HL-60/S4 treated with retinoic acid at 250 ng/mL for 4 days and 3 days (cell line): ENCODE measurements around the gene PCBD2.
"Not testable (repeated sequence)": the region's sequence is repeated elsewhere in the genome, so short reads cannot be mapped to it uniquely, and the experiment has no call there.

Experiments used
- in situ Hi-C: fragments of 300-500 bp; cut with MboI; formaldehyde crosslinking; loops from 2 replicates; pipeline ENCODE4 v1.7.0; 2022; ENCODE audit warnings: low sequenced_read_pairs

Gene PCBD2

DNA sequence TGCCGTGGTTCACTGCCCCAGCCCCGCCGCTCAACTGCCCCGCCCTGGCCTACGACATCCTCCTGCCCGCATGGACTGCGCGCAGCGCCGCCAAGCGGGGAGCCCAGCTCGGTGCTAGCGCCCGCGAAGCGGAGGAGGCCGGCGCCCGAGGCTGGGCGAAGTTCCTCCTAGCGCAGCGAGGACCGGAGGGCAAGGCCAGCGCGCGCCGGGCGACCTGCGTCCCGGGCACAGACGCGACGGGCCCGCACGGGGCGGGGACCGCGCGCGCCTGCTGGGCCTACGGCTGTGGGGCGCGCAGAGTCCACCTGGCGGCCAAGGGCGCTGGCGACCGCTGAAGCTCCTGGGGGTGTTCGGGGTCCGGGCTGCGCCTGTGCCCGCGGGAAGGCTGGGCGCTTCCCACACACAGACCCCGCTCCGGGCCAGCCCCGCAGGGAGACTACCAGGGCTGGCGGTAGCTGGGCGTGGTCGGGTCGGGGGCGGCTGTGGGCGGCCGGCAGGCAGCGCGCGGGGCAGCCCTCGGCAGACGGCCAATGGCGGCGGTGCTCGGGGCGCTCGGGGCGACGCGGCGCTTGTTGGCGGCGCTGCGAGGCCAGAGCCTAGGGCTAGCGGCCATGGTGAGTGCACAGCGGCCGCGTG is at the start of gene PCBD2:
TSS of gene PCBD2 (plus strand) at position 522 of the 636 bp plus-strand sequence. CDS start at position 531, 9 bp downstream.
- in situ Hi-C loops: no loop called here

GRCh38 chr5:134856465-134856864 is 48.5 kb upstream of the PCBD2 start:
- in situ Hi-C loops: not testable (repeated sequence)

GRCh38 chr5:134857401-134857800 is 47.5 kb upstream of the PCBD2 start:
- in situ Hi-C loops: no loop called here

GRCh38 chr5:134864707-134865106 is 40.2 kb upstream of the PCBD2 start:
- in situ Hi-C loops: no loop called here

DNA sequence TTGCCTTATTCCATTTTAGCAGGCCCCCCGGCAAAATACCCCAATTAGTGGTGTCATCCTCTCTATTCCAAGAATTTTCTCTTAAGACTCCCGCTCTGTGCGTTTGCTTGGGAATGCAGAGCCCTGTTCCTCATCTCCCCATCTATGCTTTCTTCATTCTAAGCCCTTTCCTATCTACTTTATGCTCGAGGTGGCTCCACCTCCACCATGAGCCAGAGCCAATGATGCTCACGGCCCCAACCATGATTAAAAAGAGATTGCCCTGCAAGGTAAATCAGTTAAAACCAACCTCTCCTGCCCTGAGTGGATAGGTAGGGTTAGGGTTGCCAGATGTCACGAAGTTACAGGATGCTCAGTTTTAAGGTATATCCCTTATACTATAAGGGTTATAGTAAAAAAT is 31.4 kb upstream of the PCBD2 start:
- in situ Hi-C loops: no loop called here

GRCh38 chr5:134873987-134874830 is 30.7 kb upstream of the PCBD2 start, which contains the start of gene TXNDC15:
Gene TXNDC15, plus strand, starts transcription at chr5:134874371. Its CDS starts 57 bp downstream, at chr5:134874428.
- in situ Hi-C loops: no loop called here

DNA sequence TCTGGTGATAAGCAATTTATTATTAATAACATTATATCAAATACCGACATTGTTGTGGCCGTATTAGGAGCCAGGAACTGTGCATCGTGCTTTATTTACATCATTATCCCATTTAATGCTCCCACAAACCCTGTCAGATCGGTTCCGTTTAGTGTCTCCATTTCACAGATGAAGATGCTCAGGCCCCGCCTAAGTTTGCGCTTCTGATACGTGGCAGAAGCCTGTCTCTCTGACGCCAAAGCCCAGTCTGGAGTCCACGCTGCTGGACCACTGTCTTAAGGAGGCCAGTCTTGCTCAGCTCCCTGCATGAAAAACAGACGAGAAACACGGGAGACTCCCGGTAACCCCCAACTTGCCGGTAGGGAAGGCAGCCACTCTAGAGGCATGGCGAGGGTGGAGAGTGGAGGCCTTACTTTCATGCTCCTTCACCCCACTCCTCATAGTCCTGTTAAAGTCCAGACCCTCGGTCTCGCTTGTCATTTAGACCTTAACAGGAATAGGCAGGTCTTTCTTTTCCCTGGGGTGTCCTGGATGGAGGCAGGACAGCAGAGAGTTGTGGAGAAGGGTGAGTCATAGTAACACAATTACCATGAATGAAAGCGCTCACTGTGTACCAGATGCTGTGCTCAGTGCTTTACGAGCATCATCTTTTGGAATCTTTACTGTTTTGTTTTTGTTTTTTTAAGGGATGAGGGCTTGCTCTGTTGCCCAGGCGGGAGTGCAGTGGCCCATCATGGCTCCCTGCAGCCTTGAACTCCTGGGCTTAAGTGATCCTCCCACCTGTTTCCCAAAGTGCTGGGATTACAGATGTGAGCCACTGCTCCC is 29.9 kb upstream of the PCBD2 start:
- in situ Hi-C loops: no loop called here

- in situ Hi-C loops: no loop called here
Observed at GRCh38 chr5:134877159-134877558, 27.8 kb upstream of the PCBD2 start.

- in situ Hi-C loops: no loop called here
Observed at GRCh38 chr5:134878403-134878802, 26.5 kb upstream of the PCBD2 start.

- in situ Hi-C loops: no loop called here
Observed at GRCh38 chr5:134879456-134879855, 25.5 kb upstream of the PCBD2 start.

DNA sequence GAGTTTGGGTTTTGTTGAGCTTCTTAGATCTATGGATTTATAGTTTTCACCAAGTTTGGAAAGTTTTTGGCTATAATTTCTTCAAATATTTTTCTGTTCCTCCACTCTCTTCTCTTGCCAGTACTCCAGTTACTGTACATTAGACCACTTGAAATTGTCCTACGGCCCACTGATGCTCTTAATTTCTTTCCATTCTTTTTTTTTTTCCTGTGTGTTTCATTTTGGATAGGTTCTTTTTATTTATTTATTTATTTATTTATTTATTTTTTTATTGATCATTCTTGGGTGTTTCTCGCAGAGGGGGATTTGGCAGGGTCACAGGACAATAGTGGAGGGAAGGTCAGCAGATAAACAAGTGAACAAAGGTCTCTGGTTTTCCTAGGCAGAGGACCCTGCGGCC is 24.0 kb upstream of the PCBD2 start:
- in situ Hi-C loops: not testable (repeated sequence)

- in situ Hi-C loops: not testable (repeated sequence)
Observed at GRCh38 chr5:134881711-134882110, 23.2 kb upstream of the PCBD2 start.

GRCh38 chr5:134887593-134888159 is 17.3 kb upstream of the PCBD2 start:
- in situ Hi-C loops: no loop called here

DNA sequence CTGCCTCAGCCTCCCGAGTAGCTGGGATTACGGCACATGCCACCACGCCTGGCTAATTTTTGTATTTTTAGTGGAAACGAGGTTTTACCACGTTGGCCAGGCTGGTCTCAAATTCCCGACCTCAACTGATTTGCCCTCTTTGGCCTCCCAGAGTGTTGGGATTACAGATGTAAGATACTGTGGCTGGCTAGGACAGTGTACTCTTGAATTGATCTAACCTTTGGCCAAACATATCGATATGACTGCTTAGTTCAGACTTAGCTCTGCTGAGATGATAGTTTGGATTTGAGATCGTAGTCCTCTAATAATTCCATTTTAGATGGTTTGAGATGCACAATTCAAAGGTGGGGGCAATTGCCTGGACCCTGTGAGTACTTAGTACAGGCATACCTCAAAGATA is 15.6 kb upstream of the PCBD2 start:
- in situ Hi-C loops: no loop called here

DNA sequence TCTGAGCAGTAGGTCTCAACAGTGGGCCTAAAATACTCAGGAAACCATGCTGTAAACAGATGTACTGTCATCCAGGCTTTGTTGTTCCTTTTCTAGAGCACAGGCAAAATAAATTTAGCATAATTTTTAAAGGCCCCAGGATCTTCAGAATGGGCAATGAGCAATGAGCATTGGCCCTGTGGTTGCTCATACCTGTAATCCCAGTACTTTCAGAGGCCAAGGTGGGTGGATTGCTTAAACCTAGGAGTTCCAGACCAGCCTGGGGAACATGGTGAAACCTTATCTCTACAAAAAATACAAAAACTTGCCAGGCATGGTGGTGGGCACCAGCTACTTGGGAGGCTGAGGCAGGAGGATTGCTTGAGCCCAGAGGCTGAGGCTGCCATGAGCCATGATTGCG is 13.5 kb upstream of the PCBD2 start:
- in situ Hi-C loops: no loop called here

- in situ Hi-C loops: no loop called here
Observed at GRCh38 chr5:134892282-134892681, 12.6 kb upstream of the PCBD2 start.

GRCh38 chr5:134892926-134893325 is 12.0 kb upstream of the PCBD2 start:
- in situ Hi-C loops: no loop called here

GRCh38 chr5:134893748-134894505 is 11.0 kb upstream of the PCBD2 start:
- in situ Hi-C loops: no loop called here

- in situ Hi-C loops: no loop called here
Observed at GRCh38 chr5:134902071-134902801, 2.7 kb upstream of the PCBD2 start.
